Parathyroid adenoma (tissue), 2 donors: ENCODE data around the gene CADM2.

Source experiments
- H2AFZ ChIP-seq: fragments of 300-600 bp; sonication (generic); one replicate; pipeline ENCODE4 v1.7.0; 2017; ENCODE audit warnings: antibody characterized with exemption, mild to moderate bottlenecking
- H3K27ac ChIP-seq: fragments of 300-600 bp; sonication (generic); one replicate; pipeline ENCODE4 v1.7.0; 2017
- H3K27me3 ChIP-seq: fragments of 300-600 bp; sonication (generic); one replicate; pipeline ENCODE4 v1.7.0; 2017; ENCODE audit warnings: low read length; ENCODE audit not compliant: control insufficient read depth, insufficient read depth
- H3K36me3 ChIP-seq: fragments of 300-600 bp; sonication (generic); one replicate; pipeline ENCODE4 v1.7.0; 2017; ENCODE audit warnings: low read length; ENCODE audit not compliant: control insufficient read depth, insufficient read depth
- H3K4me1 ChIP-seq: fragments of 300-600 bp; sonication (generic); one replicate; pipeline ENCODE4 v1.7.0; 2017; ENCODE audit warnings: control low read depth
- H3K4me2 ChIP-seq: fragments of 300-600 bp; sonication (generic); one replicate; pipeline ENCODE4 v1.7.0; 2017; ENCODE audit warnings: low read length
- H3K4me3 ChIP-seq: fragments of 300-600 bp; sonication (generic); one replicate; pipeline ENCODE4 v1.7.0; 2017; ENCODE audit warnings: low read depth, low read length
- H3K79me2 ChIP-seq: fragments of 300-600 bp; sonication (generic); one replicate; pipeline ENCODE4 v1.7.0; 2017; ENCODE audit warnings: control low read depth
- H3K9ac ChIP-seq: fragments of 300-600 bp; sonication (generic); one replicate; pipeline ENCODE4 v1.7.0; 2017; ENCODE audit warnings: mild to moderate bottlenecking
- H3K9me3 ChIP-seq: fragments of 300-600 bp; sonication (generic); one replicate; pipeline ENCODE4 v1.7.0; 2017; ENCODE audit warnings: low read length; ENCODE audit not compliant: control insufficient read depth
- TF ChIP-seq, protein P1 (sequence below): fragments of 300-600 bp; sonication (generic); IDR thresholded peaks from one replicate; pipeline ENCODE4 v1.7.0; 2017; ENCODE audit warnings: antibody characterized with exemption, mild to moderate bottlenecking
- donor health status: primary hyperparathyroidism.

CADM2 gene

DNA sequence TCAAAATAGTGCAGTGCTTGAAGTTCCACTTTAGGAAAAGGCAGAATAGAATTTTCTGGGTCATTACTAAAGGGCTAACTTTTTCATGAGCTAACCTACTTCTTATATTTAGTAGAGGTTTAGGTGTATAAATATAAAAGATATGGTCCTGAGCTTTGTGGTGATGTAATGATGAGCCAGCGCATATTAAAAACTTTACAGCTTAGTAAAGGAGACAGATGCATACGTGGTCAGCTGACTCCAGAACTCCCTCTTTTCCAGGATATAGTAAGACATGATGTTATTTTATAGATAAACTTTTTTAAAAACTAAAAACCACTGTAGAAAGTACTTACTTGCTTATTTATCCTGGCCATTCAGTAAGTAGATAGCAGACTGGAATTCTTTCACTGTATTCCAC, 895.0 kb downstream of the CADM2 start:
- Histone ChIP-seq H3K9me3 (no peaks in the 10 kb centered on the region), H3K79me2 (no peaks in the 10 kb centered on the region), H3K4me2 (no peak overlapping the region), H3K4me1 (no peaks in the 10 kb centered on the region), H3K4me3 (no peak overlapping the region), H3K9ac (no peak overlapping the region), H2AFZ (no peak overlapping the region), H3K36me3 (no peaks in the 10 kb centered on the region), H3K27ac (no peak overlapping the region), H3K27me3 (no peaks in the 10 kb centered on the region)
- TF ChIP-seq, protein P1, sequence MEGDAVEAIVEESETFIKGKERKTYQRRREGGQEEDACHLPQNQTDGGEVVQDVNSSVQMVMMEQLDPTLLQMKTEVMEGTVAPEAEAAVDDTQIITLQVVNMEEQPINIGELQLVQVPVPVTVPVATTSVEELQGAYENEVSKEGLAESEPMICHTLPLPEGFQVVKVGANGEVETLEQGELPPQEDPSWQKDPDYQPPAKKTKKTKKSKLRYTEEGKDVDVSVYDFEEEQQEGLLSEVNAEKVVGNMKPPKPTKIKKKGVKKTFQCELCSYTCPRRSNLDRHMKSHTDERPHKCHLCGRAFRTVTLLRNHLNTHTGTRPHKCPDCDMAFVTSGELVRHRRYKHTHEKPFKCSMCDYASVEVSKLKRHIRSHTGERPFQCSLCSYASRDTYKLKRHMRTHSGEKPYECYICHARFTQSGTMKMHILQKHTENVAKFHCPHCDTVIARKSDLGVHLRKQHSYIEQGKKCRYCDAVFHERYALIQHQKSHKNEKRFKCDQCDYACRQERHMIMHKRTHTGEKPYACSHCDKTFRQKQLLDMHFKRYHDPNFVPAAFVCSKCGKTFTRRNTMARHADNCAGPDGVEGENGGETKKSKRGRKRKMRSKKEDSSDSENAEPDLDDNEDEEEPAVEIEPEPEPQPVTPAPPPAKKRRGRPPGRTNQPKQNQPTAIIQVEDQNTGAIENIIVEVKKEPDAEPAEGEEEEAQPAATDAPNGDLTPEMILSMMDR = no peak

DNA sequence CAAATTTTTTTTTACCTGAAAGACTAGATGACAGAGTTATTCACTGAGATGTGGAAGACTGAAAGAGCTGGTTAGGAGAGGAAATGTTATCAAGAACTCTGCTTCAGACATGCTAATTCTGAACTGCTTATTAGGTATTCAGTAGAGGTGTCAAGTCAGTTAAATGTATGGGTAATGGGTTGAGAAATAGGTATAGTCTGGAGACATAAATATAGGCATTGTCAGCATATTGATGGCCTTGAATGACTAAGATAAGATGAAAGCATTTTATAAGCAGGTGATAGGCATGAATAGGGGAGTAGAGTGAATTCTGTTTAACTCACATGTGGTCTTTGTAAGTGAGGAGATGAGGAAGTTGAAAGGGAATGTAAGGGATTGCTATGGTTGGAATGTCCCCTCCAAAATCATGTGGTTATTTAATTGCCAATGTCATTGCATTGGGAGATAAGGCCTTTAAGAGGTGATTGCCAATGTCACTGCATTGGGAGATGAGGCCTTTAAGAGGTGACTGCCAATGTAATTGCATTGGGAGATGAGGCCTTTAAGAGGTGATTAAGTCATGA, 904.2 kb downstream of the CADM2 start:
- Histone ChIP-seq H3K4me2 (no peak overlapping the region), H3K79me2 (no peaks in the 10 kb centered on the region), H2AFZ (no peak overlapping the region), H3K4me1 (no peaks in the 10 kb centered on the region), H3K27ac (no peak overlapping the region), H3K36me3 (no peaks in the 10 kb centered on the region), H3K4me3 (no peak overlapping the region), H3K9ac (no peak overlapping the region), H3K27me3 (no peaks in the 10 kb centered on the region), H3K9me3 (no peaks in the 10 kb centered on the region)
- TF ChIP-seq, protein P1 = no peak

DNA sequence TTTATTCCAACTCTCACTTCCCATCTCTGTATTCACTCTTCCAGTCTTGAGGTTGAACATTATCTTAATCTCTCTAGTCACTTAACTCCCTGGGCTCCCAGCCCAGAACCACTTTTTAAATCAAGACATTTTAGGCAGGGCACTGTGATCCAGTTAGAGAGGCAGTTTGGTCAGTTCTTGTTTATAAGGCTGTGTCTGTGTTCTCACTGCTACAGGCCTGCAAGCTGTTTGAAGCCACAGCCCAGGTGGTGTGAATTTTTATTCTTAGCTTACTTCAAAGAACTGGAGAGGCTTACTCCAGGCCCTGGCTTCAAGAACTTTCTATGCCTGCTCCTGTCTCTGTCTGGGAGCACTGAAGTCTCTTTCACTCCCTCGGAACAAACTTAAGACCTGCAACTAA, 906.1 kb downstream of the CADM2 start:
- Histone ChIP-seq H3K4me2 (no peak overlapping the region), H2AFZ (no peak overlapping the region), H3K9ac (no peak overlapping the region), H3K4me1 (no peaks in the 10 kb centered on the region), H3K36me3 (no peaks in the 10 kb centered on the region), H3K4me3 (no peak overlapping the region), H3K79me2 (no peaks in the 10 kb centered on the region), H3K9me3 (no peaks in the 10 kb centered on the region), H3K27ac (no peak overlapping the region), H3K27me3 (no peaks in the 10 kb centered on the region)
- TF ChIP-seq, protein P1 = no peak

DNA sequence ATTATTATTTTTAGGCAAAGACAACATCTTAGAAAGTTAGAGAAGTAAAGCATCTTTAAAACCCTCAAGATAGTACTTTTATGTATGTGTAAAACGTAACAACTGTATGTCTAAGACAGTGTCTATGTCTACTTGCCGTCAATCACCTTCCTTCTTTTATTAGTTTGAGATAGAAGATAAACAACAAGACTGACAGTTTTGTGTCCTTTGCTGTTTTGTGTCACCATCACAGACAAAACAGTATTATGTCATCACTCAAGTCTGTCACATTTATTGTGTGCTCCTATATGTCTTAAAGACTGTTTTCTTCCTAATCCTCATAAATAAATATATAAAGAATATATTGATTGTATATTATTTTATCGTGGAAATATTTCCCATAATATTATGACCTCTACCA, 908.3 kb downstream of the CADM2 start:
- Histone ChIP-seq H3K4me2 (no peak overlapping the region), H3K36me3 (no peaks in the 10 kb centered on the region), H3K9ac (no peak overlapping the region), H2AFZ (no peak overlapping the region), H3K27ac (no peak overlapping the region), H3K27me3 (no peaks in the 10 kb centered on the region), H3K4me3 (no peak overlapping the region), H3K4me1 (no peaks in the 10 kb centered on the region), H3K79me2 (no peaks in the 10 kb centered on the region), H3K9me3 (no peaks in the 10 kb centered on the region)
- TF ChIP-seq, protein P1 = no peak

DNA sequence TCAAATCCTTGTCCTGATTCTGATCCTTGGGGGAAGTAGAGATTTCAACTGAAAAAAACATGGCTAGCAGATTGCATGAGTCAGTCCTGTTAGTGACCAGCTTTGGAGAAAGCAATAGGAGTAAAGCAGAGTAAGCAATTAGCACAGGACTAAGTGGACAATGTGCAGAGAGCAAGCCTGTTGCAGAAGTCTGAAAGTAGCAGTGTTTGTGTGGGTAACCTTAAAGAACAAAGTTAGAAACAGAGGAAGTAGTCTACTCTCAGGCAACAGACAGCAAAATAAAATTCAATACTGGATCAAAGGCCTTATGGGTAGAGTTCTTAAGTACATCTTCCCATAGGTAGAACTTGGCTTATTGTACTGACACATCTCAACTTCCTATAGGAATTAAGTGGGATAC, 916.8 kb downstream of the CADM2 start:
- Histone ChIP-seq H3K4me3 (no peak overlapping the region), H3K9me3 (no peaks in the 10 kb centered on the region), H3K4me1 (no peaks in the 10 kb centered on the region), H2AFZ (no peak overlapping the region), H3K36me3 (no peaks in the 10 kb centered on the region), H3K9ac (no peak overlapping the region), H3K79me2 (no peaks in the 10 kb centered on the region), H3K4me2 (no peak overlapping the region), H3K27me3 (no peaks in the 10 kb centered on the region), H3K27ac (no peak overlapping the region)
- TF ChIP-seq, protein P1 = no peak
